ENCODE data around the gene DECR2. TPM values are rescaled to one million over a fixed set of nuclear protein-coding genes. Genes with fewer than 3 reads are reported as not detected.
A peak's percentile ranks its signal among the peaks of the same experiment; 100 is the strongest.
"Not testable (repeated sequence)": the region's sequence is repeated elsewhere in the genome, so short reads cannot be mapped to it uniquely, and the experiment has no call there.

Gene DECR2
- total and polyA plus RNA-seq, 2 donors, result 4.5 to 14.2 TPM

- no peaks in the 10 kb centered on the region for H3K36me3 ChIP-seq (ENCODE audit: control insufficient read depth in 2 of 2, insufficient read depth in 2 of 2, low read length in 1 of 2)
- no peak overlapping the region for H3K4me3 ChIP-seq (ENCODE audit: low read length in 2 of 2)
- no peak for DNase-seq (ENCODE audit: low read depth in 6 of 9, low spot score in 9 of 9)
- peaks cover 0 to 2% of the 10 kb centered on the region in 2 donors for H3K4me1 ChIP-seq (ENCODE audit: control insufficient read depth in 2 of 2, insufficient read depth in 2 of 2, low read length in 2 of 2)
- WGBS, result 98% methylated on average over 16 of the region's 16 CpGs
- no peaks in the 10 kb centered on the region for H3K27me3 ChIP-seq (ENCODE audit: control insufficient read depth in 2 of 2, insufficient read depth in 1 of 2, low read length in 1 of 2)
- no peaks in the 10 kb centered on the region for H3K9me3 ChIP-seq (ENCODE audit: control insufficient read depth in 2 of 2, insufficient read depth in 1 of 2, low read length in 1 of 2)
- H3K27ac ChIP-seq (ENCODE audit: low read depth in 1 of 2, low read length in 1 of 2), result no peak overlapping the region
These were observed 5.6 kb downstream of the DECR2 start for GRCh38 chr16:407253-407652.

- Histone ChIP-seq H3K4me3 (ENCODE audit: low read length in 2 of 2) (no peak overlapping the region), H3K27ac (ENCODE audit: low read depth in 1 of 2, low read length in 1 of 2) (no peak overlapping the region), H3K4me1 (ENCODE audit: control insufficient read depth in 2 of 2, insufficient read depth in 2 of 2, low read length in 2 of 2) (no peaks in the 10 kb centered on the region), H3K36me3 (ENCODE audit: control insufficient read depth in 2 of 2, insufficient read depth in 2 of 2, low read length in 1 of 2) (no peaks in the 10 kb centered on the region), H3K9me3 (ENCODE audit: control insufficient read depth in 2 of 2, insufficient read depth in 1 of 2, low read length in 1 of 2) (no peaks in the 10 kb centered on the region), H3K27me3 (ENCODE audit: control insufficient read depth in 2 of 2, insufficient read depth in 1 of 2, low read length in 1 of 2) (no peaks in the 10 kb centered on the region)
- WGBS, result 97% methylated on average over 36 of the region's 36 CpGs
- DNase-seq (ENCODE audit: low read depth in 6 of 9, low spot score in 9 of 9), result no peak
These were observed 9.0 kb downstream of the DECR2 start for GRCh38 chr16:410516-411178.

- 97% methylated on average over 26 of the region's 26 CpGs for WGBS
- Histone ChIP-seq H3K4me1 (ENCODE audit: control insufficient read depth in 2 of 2, insufficient read depth in 2 of 2, low read length in 2 of 2) (no peaks in the 10 kb centered on the region), H3K9me3 (ENCODE audit: control insufficient read depth in 2 of 2, insufficient read depth in 1 of 2, low read length in 1 of 2) (no peaks in the 10 kb centered on the region), H3K36me3 (ENCODE audit: control insufficient read depth in 2 of 2, insufficient read depth in 2 of 2, low read length in 1 of 2) (no peaks in the 10 kb centered on the region), H3K4me3 (ENCODE audit: low read length in 2 of 2) (no peak overlapping the region), H3K27ac (ENCODE audit: low read depth in 1 of 2, low read length in 1 of 2) (no peak overlapping the region), H3K27me3 (ENCODE audit: control insufficient read depth in 2 of 2, insufficient read depth in 1 of 2, low read length in 1 of 2) (no peaks in the 10 kb centered on the region)
- DNase-seq (ENCODE audit: low read depth in 6 of 9, low spot score in 9 of 9), result no peak
These were observed 10.0 kb downstream of the DECR2 start for GRCh38 chr16:411576-412265.

- WGBS, result 95% methylated on average over 21 of the region's 21 CpGs
- no peaks in the 10 kb centered on the region for H3K9me3 ChIP-seq (ENCODE audit: control insufficient read depth in 2 of 2, insufficient read depth in 1 of 2, low read length in 1 of 2)
- H3K27ac ChIP-seq (ENCODE audit: low read depth in 1 of 2, low read length in 1 of 2), result no peak overlapping the region
- no peaks in the 10 kb centered on the region for H3K4me1 ChIP-seq (ENCODE audit: control insufficient read depth in 2 of 2, insufficient read depth in 2 of 2, low read length in 2 of 2)
- H3K4me3 ChIP-seq (ENCODE audit: low read length in 2 of 2), result no peak overlapping the region
- H3K27me3 ChIP-seq (ENCODE audit: control insufficient read depth in 2 of 2, insufficient read depth in 1 of 2, low read length in 1 of 2), result no peaks in the 10 kb centered on the region
- no peaks in the 10 kb centered on the region for H3K36me3 ChIP-seq (ENCODE audit: control insufficient read depth in 2 of 2, insufficient read depth in 2 of 2, low read length in 1 of 2)
- no peak for DNase-seq (ENCODE audit: low read depth in 6 of 9, low spot score in 9 of 9)
These were observed 12.9 kb downstream of the DECR2 start for GRCh38 chr16:414395-415169.

GRCh38 chr16:415170-415498 lies 13.4 kb downstream of the DECR2 start:
- DNase-seq (ENCODE audit: low read depth in 6 of 9, low spot score in 9 of 9); H3K27ac ChIP-seq (ENCODE audit: low read depth in 1 of 2, low read length in 1 of 2); H3K4me3 ChIP-seq (ENCODE audit: low read length in 2 of 2); H3K27me3 ChIP-seq (ENCODE audit: control insufficient read depth in 2 of 2, insufficient read depth in 1 of 2, low read length in 1 of 2); H3K36me3 ChIP-seq (ENCODE audit: control insufficient read depth in 2 of 2, insufficient read depth in 2 of 2, low read length in 1 of 2); H3K9me3 ChIP-seq (ENCODE audit: control insufficient read depth in 2 of 2, insufficient read depth in 1 of 2, low read length in 1 of 2); H3K4me1 ChIP-seq (ENCODE audit: control insufficient read depth in 2 of 2, insufficient read depth in 2 of 2, low read length in 2 of 2): not testable (repeated sequence)
- over 99% methylated on average over 3 of the region's 3 CpGs for WGBS

GRCh38 chr16:422179-422578 lies 20.5 kb downstream of the DECR2 start:
- not testable (repeated sequence) for H3K36me3 ChIP-seq (ENCODE audit: control insufficient read depth in 2 of 2, insufficient read depth in 2 of 2, low read length in 1 of 2); H3K27ac ChIP-seq (ENCODE audit: low read depth in 1 of 2, low read length in 1 of 2); H3K4me3 ChIP-seq (ENCODE audit: low read length in 2 of 2); DNase-seq (ENCODE audit: low read depth in 6 of 9, low spot score in 9 of 9); H3K9me3 ChIP-seq (ENCODE audit: control insufficient read depth in 2 of 2, insufficient read depth in 1 of 2, low read length in 1 of 2)
- Histone ChIP-seq H3K4me1 (ENCODE audit: control insufficient read depth in 2 of 2, insufficient read depth in 2 of 2, low read length in 2 of 2) (peaks cover 11 to 19% of the 10 kb centered on the region in 2 donors), H3K27me3 (ENCODE audit: control insufficient read depth in 2 of 2, insufficient read depth in 1 of 2, low read length in 1 of 2) (peaks cover 0 to 40% of the 10 kb centered on the region in 2 donors)
- 97% methylated on average over 13 of the region's 13 CpGs for WGBS

- no peaks in the 10 kb centered on the region for H3K9me3 ChIP-seq (ENCODE audit: control insufficient read depth in 2 of 2, insufficient read depth in 1 of 2, low read length in 1 of 2)
- no peak overlapping the region for H3K4me3 ChIP-seq (ENCODE audit: low read length in 2 of 2)
- peaks cover 0 to 3% of the 10 kb centered on the region in 2 donors for H3K36me3 ChIP-seq (ENCODE audit: control insufficient read depth in 2 of 2, insufficient read depth in 2 of 2, low read length in 1 of 2)
- peaks cover 0 to 43% of the 10 kb centered on the region in 2 donors for H3K27me3 ChIP-seq (ENCODE audit: control insufficient read depth in 2 of 2, insufficient read depth in 1 of 2, low read length in 1 of 2)
- peaks cover 16 to 22% of the 10 kb centered on the region in 2 donors for H3K4me1 ChIP-seq (ENCODE audit: control insufficient read depth in 2 of 2, insufficient read depth in 2 of 2, low read length in 2 of 2)
- no peak for DNase-seq (ENCODE audit: low read depth in 6 of 9, low spot score in 9 of 9)
- WGBS, result 85% methylated on average over 20 of the region's 20 CpGs
- H3K27ac ChIP-seq (ENCODE audit: low read depth in 1 of 2, low read length in 1 of 2), result peak overlapping the region in 1 of 2 donors; percentile 9
These were observed 22.4 kb downstream of the DECR2 start for GRCh38 chr16:424033-424622.

GRCh38 chr16:424623-425081 lies 23.0 kb downstream of the DECR2 start:
- 18% methylated on average over 31 of the region's 31 CpGs for WGBS
- no peak for DNase-seq (ENCODE audit: low read depth in 6 of 9, low spot score in 9 of 9)
- H3K36me3 ChIP-seq (ENCODE audit: control insufficient read depth in 2 of 2, insufficient read depth in 2 of 2, low read length in 1 of 2), result peaks cover 0 to 3% of the 10 kb centered on the region in 2 donors
- peaks cover 0 to 43% of the 10 kb centered on the region in 2 donors for H3K27me3 ChIP-seq (ENCODE audit: control insufficient read depth in 2 of 2, insufficient read depth in 1 of 2, low read length in 1 of 2)
- H3K27ac ChIP-seq (ENCODE audit: low read depth in 1 of 2, low read length in 1 of 2), result peak overlapping the region in 1 of 2 donors; percentile 80
- H3K4me1 ChIP-seq (ENCODE audit: control insufficient read depth in 2 of 2, insufficient read depth in 2 of 2, low read length in 2 of 2), result peaks cover 16 to 22% of the 10 kb centered on the region in 2 donors
- peak overlapping the region; percentile 61 to 85 for H3K4me3 ChIP-seq (ENCODE audit: low read length in 2 of 2)
- no peaks in the 10 kb centered on the region for H3K9me3 ChIP-seq (ENCODE audit: control insufficient read depth in 2 of 2, insufficient read depth in 1 of 2, low read length in 1 of 2)

Data from thymus (tissue), 11 donors.